Measurements from ENCODE around the gene DECR2. TPM values are rescaled to one million over a fixed set of nuclear protein-coding genes. Genes with fewer than 3 reads are reported as not detected.

Gene DECR2
- total and polyA plus RNA-seq, 3 experiments from 2014 or later, result 3.9 to 7.9 (median 6.8) TPM

DNA sequence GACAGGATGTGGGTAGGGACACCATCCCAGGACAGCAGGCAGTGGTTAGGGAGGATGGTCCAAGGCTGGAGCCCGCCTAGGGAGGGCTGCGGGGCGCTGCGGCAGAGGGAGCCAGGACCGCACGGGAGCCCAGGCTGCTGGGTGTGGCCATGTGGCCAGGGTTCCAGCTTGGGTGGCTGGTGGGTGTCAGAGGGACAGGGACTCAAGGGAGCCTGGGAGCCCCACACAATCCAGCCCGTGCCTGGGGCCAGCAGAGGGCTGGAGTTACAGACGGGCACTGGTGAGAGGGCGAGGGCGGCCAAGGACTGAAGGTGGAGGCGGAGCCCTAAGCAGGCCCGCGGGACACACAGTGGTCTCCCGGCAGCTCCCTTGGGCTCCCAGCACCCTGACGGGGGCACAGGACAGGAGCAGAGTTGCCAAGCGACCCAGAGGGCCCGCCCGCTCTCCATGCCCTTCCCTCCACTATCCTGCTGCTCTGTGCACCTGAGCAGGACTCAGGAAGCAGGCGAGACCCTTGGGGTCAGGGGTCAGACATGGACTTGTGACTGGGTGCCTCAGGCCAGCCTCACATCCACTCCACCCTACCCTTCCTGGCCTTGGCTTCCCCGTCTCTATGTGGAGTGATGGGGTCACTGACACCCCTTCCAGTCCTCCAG, 38.4 kb upstream of the DECR2 start:
- Histone ChIP-seq H3K4me3 (ENCODE audit: low read length) (no peak overlapping the region), H3K9me3 (ENCODE audit: low read length) (no peaks in the 10 kb centered on the region), H3K36me3 (ENCODE audit: insufficient read depth, low read length) (no peaks in the 10 kb centered on the region), H3K27me3 (ENCODE audit: insufficient read depth, low read length, poor library complexity, severe bottlenecking) (no peaks in the 10 kb centered on the region), H3K27ac (ENCODE audit: low read depth, low read length) (no peak overlapping the region), H3K4me1 (ENCODE audit: insufficient read depth, low read length) (peaks cover 4% of the 10 kb centered on the region)
- Mint-ChIP-seq H3K9me3 (no peaks in the 10 kb centered on the region), H3K4me1 (peaks cover 6 to 7% (median 6%) of the 10 kb centered on the region in 3 donors), H3K36me3 (peaks cover 0 to 18% (median 1%) of the 10 kb centered on the region in 3 donors), H3K27me3 (peaks cover 1 to 3% of the 10 kb centered on the region in 2 donors), H3K4me3 (no peak overlapping the region), H3K27ac (no peak overlapping the region)
- DNase-seq, result no peak
- POLR2A ChIA-PET, result no interaction called here
- CTCF ChIA-PET, result interaction anchor here (1.1 to 5.0 kb wide), 8 partner anchors 15 to 266 kb away, joined by 3 to 39 read pairs (median 3); partner anchors contain the start of genes DECR2 and FAM234A

DNA sequence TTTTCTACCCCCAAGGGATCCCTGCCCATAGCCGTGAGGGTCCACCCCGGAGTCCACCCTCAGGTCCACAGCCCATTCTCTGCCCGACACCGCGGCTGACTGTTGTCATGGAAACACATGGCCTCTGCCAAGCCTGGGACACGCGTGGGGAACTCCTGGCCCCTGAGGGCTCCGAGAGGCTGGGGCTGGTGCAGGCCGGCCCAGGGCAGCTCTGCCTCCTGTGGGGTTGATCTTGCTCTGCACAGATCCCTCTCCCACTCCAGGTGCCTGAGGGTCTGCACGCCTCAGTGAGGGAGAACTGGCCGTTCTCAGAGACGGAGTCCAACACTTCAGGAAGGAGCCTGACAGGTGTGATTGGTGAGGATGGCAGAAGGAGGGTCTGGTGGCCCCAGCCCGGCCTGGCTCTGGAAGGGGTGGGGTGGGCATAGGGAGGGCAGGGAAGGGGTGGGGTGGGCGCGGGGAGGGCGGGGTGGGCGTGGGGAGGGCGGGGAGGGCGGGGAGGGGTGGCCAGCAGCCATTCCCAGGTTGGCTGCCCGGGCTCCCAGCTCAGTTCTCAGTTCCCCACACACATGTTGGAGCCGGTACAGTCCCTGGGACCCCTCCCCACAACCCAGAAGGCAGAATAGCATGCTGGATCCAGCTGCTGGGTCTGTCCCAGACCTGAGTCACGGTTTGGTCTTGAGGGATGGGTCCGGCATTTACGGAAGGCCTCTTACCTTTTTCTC, 37.8 kb upstream of the DECR2 start:
- no peaks in the 10 kb centered on the region for H3K9me3 Mint-ChIP-seq
- peaks cover 1 to 3% of the 10 kb centered on the region in 2 donors for H3K27me3 Mint-ChIP-seq
- H3K9me3 ChIP-seq (ENCODE audit: low read length), result no peaks in the 10 kb centered on the region
- no peak for DNase-seq
- H3K27ac Mint-ChIP-seq, result no peak overlapping the region
- no peaks in the 10 kb centered on the region for H3K36me3 ChIP-seq (ENCODE audit: insufficient read depth, low read length)
- ChIA-PET CTCF (interaction anchor here (1.6 to 5.0 kb wide), 2 partner anchors 15 to 258 kb away, joined by 3 to 39 read pairs; no protein-coding TSS in a partner anchor), POLR2A (no interaction called here)
- H3K4me3 ChIP-seq (ENCODE audit: low read length), result no peak overlapping the region
- no peak overlapping the region for H3K27ac ChIP-seq (ENCODE audit: low read depth, low read length)
- H3K4me1 Mint-ChIP-seq, result peaks cover 6 to 7% (median 6%) of the 10 kb centered on the region in 3 donors
- peaks cover 0 to 25% (median 1%) of the 10 kb centered on the region in 3 donors for H3K36me3 Mint-ChIP-seq
- H3K27me3 ChIP-seq (ENCODE audit: insufficient read depth, low read length, poor library complexity, severe bottlenecking), result no peaks in the 10 kb centered on the region
- H3K4me3 Mint-ChIP-seq, result no peak overlapping the region
- H3K4me1 ChIP-seq (ENCODE audit: insufficient read depth, low read length), result peaks cover 4% of the 10 kb centered on the region

DNA sequence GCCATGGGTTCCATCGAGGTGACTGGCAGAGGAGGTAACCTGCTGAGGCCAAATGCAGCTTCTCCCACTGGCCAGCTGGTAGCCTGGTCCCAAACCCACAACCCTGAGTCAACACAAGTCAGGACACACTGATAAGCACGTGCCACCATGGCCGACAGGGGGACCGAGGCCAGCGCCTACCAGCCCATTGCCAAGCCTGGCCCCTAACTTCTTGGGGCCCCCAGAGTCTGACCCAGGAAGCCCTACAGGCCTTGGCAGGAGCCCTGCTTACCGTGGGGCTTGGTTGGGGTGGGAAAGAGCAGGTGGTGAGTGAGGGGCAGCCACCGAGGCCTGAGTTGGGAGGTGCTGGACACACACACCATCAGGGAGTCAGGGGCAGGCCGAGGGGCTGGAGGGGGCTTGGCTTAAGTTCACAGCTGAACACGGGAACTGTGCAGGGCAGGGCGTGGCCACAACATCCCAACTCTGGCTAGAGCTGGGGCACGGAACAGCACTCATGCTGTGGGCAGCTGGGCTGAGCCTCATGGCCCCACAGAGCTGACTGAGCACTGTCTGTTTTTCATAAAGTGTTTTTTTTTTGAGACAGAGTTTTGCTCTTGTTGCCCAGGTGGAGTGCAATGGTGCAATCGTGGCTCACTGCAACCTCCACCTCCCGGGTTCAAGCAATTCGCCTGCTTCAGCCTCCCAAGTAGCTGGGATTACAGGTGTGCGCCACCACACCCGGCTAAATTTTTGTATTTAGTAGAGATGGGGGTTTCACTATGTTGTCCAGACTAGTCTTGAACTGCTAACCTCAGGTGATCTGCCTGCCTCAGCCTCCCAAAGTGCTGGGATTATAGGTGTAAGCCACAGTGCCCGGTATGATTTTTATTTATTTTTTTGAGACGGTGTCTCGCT, 36.8 kb upstream of the DECR2 start:
- Mint-ChIP-seq H3K4me1 (peaks cover 6 to 12% (median 11%) of the 10 kb centered on the region in 3 donors), H3K36me3 (peaks cover 0 to 32% (median 1%) of the 10 kb centered on the region in 3 donors), H3K9me3 (no peaks in the 10 kb centered on the region), H3K4me3 (no peak overlapping the region), H3K27ac (no peak overlapping the region), H3K27me3 (peaks cover 1 to 3% of the 10 kb centered on the region in 2 donors)
- no peak overlapping the region for H3K27ac ChIP-seq (ENCODE audit: low read depth, low read length)
- ChIA-PET POLR2A (no interaction called here), CTCF (interaction anchor here (0.6 to 5.0 kb wide), 2 partner anchors 131 to 259 kb away, joined by 3 to 39 read pairs; no protein-coding TSS in a partner anchor)
- H3K4me1 ChIP-seq (ENCODE audit: insufficient read depth, low read length), result peaks cover 8% of the 10 kb centered on the region
- H3K4me3 ChIP-seq (ENCODE audit: low read length), result no peak overlapping the region
- H3K27me3 ChIP-seq (ENCODE audit: insufficient read depth, low read length, poor library complexity, severe bottlenecking), result no peaks in the 10 kb centered on the region
- no peak for DNase-seq
- H3K9me3 ChIP-seq (ENCODE audit: low read length), result no peaks in the 10 kb centered on the region
- no peaks in the 10 kb centered on the region for H3K36me3 ChIP-seq (ENCODE audit: insufficient read depth, low read length)

DNA sequence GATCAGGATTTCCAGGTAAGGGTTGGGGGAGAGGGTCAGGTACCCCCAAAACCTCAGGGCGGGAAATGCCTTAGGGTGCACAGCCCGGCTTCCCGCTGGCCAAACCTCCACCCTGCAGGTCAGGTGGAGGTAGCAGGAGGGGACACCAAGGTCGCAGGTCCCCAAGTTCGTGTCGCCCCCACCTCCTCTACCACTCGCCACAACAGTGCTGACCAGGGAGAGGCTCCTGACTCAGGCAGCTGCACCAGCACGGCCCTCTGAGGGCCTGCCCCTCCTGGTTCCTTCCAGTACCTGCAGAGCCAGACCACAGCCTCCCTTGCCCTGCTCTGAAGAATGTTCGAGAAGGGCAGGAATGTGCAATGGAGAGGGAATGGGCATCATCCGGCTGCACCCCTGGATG, 35.2 kb upstream of the DECR2 start:
- Mint-ChIP-seq H3K9me3 (no peaks in the 10 kb centered on the region), H3K27me3 (peaks cover 1 to 3% of the 10 kb centered on the region in 2 donors), H3K36me3 (peaks cover 0 to 35% (median 1%) of the 10 kb centered on the region in 3 donors), H3K4me1 (peaks cover 13 to 23% (median 18%) of the 10 kb centered on the region in 3 donors), H3K4me3 (no peak overlapping the region), H3K27ac (peak overlapping the region in 1 of 8 donors; percentile 50)
- no peak overlapping the region for H3K27ac ChIP-seq (ENCODE audit: low read depth, low read length)
- ChIA-PET CTCF (interaction anchor here (1.0 kb wide), 1 partner anchor 13 kb away, joined by 3 read pairs; no protein-coding TSS in a partner anchor), POLR2A (no interaction called here)
- H3K4me3 ChIP-seq (ENCODE audit: low read length), result no peak overlapping the region
- H3K4me1 ChIP-seq (ENCODE audit: insufficient read depth, low read length), result peaks cover 18% of the 10 kb centered on the region
- H3K9me3 ChIP-seq (ENCODE audit: low read length), result no peaks in the 10 kb centered on the region
- no peak for DNase-seq
- no peaks in the 10 kb centered on the region for H3K36me3 ChIP-seq (ENCODE audit: insufficient read depth, low read length)
- no peaks in the 10 kb centered on the region for H3K27me3 ChIP-seq (ENCODE audit: insufficient read depth, low read length, poor library complexity, severe bottlenecking)

DNA sequence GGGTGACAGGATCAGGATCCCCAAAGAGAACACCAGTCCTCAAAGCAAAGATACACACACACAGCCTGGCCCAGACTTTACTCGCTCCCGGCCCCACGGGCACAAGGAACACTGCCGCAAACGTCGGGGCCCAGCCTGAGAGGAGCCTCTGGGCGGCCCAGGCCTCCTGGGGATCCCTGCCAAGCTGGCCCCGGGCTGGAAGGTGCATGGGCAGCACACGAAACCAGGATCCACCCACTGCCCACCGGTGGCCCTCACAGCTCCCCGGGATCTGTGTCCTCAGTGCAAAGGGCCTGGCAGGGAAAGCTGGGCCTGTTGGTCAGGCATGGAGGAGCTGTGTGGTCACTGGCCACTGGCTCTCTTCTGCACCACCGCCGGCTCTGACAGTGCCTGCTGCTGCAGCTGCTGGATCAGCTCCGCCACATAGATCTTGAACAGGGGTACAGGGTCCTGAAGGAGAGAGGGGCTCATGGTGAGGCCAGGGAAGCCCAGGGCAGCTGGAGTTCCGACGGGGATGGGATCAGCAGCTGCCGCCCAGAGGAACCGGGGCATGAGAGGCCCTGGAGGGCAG, 34.3 kb upstream of the DECR2 start:
- peaks cover 7 to 21% (median 15%) of the 10 kb centered on the region in 3 donors for H3K4me1 Mint-ChIP-seq
- H3K9me3 Mint-ChIP-seq, result no peaks in the 10 kb centered on the region
- peaks cover 0 to 41% (median 1%) of the 10 kb centered on the region in 3 donors for H3K36me3 Mint-ChIP-seq
- Histone ChIP-seq H3K9me3 (ENCODE audit: low read length) (no peaks in the 10 kb centered on the region), H3K4me1 (ENCODE audit: insufficient read depth, low read length) (peaks cover 14% of the 10 kb centered on the region), H3K27ac (ENCODE audit: low read depth, low read length) (no peak overlapping the region), H3K27me3 (ENCODE audit: insufficient read depth, low read length, poor library complexity, severe bottlenecking) (no peaks in the 10 kb centered on the region), H3K36me3 (ENCODE audit: insufficient read depth, low read length) (no peaks in the 10 kb centered on the region), H3K4me3 (ENCODE audit: low read length) (no peak overlapping the region)
- DNase-seq, result no peak
- ChIA-PET POLR2A (no interaction called here), CTCF (interaction anchor here (1.0 kb wide), 1 partner anchor 13 kb away, joined by 3 read pairs; no protein-coding TSS in a partner anchor)
- H3K27ac Mint-ChIP-seq, result no peak overlapping the region
- peaks cover 0 to 3% of the 10 kb centered on the region in 2 donors for H3K27me3 Mint-ChIP-seq
- H3K4me3 Mint-ChIP-seq, result peak overlapping the region in 2 of 7 donors; percentile 32 to 81

DNA sequence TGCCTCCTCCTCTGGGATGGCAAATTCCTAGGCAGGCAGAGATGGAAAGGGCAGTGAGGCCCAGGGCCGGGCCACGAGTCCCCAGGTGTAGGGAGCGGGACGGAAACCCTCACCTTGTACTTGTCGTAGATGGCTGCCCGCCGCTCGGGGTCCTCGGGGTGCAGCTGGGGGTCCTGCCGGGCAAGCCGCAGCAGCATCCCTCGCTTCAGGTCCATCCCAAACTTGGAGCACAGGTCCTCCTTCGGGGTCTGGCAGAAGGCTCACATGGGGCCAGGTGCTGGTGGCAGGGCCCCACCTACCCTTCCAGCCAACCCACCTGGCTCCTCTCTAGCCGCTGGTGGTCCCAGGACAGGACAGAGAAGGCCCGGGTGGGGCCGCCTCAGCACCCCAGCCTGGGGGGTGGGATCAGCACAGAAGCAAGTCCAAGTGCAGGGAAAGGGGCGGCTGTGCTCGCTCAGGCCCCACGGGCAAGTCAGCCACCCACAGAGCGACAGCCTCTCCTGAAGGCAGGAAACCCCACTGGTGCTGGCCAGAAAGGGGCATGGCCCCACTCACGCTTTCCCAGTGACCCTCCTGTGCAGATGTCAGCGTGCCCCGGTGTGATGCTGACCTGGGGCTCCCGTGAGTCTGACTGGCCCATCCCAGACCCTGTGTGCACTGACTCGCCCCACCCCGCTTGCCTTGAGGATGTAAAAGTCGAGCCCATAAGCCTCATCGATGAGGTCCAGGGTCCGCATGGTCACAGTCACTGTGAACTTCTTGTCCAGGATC, 33.1 kb upstream of the DECR2 start:
- POLR2A ChIA-PET, result interaction anchor here (0.9 to 1.0 kb wide), 2 partner anchors 14 to 134 kb away, joined by 3 read pairs; partner anchors contain the start of gene FAM234A
- CTCF ChIA-PET, result no interaction called here
- H3K4me3 Mint-ChIP-seq, result peak overlapping the region in 2 of 7 donors; percentile 32 to 76

More for the DNA sequence above, 33.1 kb upstream of the DECR2 start:
- Mint-ChIP-seq H3K36me3 (peaks cover 0 to 50% (median 1%) of the 10 kb centered on the region in 3 donors), H3K9me3 (no peaks in the 10 kb centered on the region), H3K27ac (no peak overlapping the region), H3K27me3 (peaks cover 0 to under 1% of the 10 kb centered on the region in 2 donors), H3K4me1 (peaks cover 7 to 21% (median 15%) of the 10 kb centered on the region in 3 donors)
- DNase-seq, result no peak
- no peaks in the 10 kb centered on the region for H3K9me3 ChIP-seq (ENCODE audit: low read length)
- no peak overlapping the region for H3K27ac ChIP-seq (ENCODE audit: low read depth, low read length)
- no peaks in the 10 kb centered on the region for H3K27me3 ChIP-seq (ENCODE audit: insufficient read depth, low read length, poor library complexity, severe bottlenecking)
- no peaks in the 10 kb centered on the region for H3K36me3 ChIP-seq (ENCODE audit: insufficient read depth, low read length)
- H3K4me3 ChIP-seq (ENCODE audit: low read length), result no peak overlapping the region
- H3K4me1 ChIP-seq (ENCODE audit: insufficient read depth, low read length), result peaks cover 14% of the 10 kb centered on the region

Data from CD8-positive, alpha-beta memory T cell (primary cell).